HepG2 (cell line): Measurements from ENCODE around the gene HPCAL1. TPM values are rescaled to one million over a fixed set of nuclear protein-coding genes. Genes with fewer than 3 reads are reported as not detected.

Experiments
- ATF2 ChIP-seq: sonication (generic); formaldehyde crosslinking; IDR thresholded peaks from 2 replicates; pipeline ENCODE4 v1.4.0; 2020; ENCODE audit warnings: missing genetic modification reagents
- CBX2 ChIP-seq, 2 experiments: fragments of 200-600 bp in 1 of 2; sonication (generic); formaldehyde crosslinking in 1 of 2; IDR thresholded peaks; 2 replicates each; pipeline versions ENCODE4 v1.7.0 to v1.8.1; 2018 to 2022; ENCODE audit warnings: low read depth in 2 of 2, low read length in 1 of 2, mild to moderate bottlenecking in 1 of 2, missing genetic modification reagents in 1 of 2
- CREBL2 ChIP-seq: sonication (generic); formaldehyde crosslinking; IDR thresholded peaks from 2 replicates; pipeline ENCODE4 v1.8.1; 2023; ENCODE audit warnings: missing genetic modification reagents, mild to moderate bottlenecking, borderline replicate concordance
- FOSL1 ChIP-seq: sonication (generic); formaldehyde crosslinking; IDR thresholded peaks from 2 replicates; pipeline ENCODE4 v1.9.0; 2021; ENCODE audit warnings: missing genetic modification reagents, borderline replicate concordance
- IRF2 ChIP-seq: IDR thresholded peaks from 2 replicates; pipeline ENCODE4 v1.6.1; 2018; ENCODE audit warnings: missing genetic modification reagents, missing compliant biosample characterization
- IRX3 ChIP-seq: sonication (generic); formaldehyde crosslinking; IDR thresholded peaks from 2 replicates; pipeline ENCODE4 v1.8.1; 2023; ENCODE audit warnings: mild to moderate bottlenecking, low read depth, missing genetic modification reagents, borderline replicate concordance
- LBX2 ChIP-seq: sonication (generic); formaldehyde crosslinking; IDR thresholded peaks from 2 replicates; pipeline ENCODE4 v1.5.0; 2020; ENCODE audit warnings: missing genetic modification reagents, mild to moderate bottlenecking, borderline replicate concordance
- MXD3 ChIP-seq: IDR thresholded peaks from 2 replicates; pipeline ENCODE4 v1.6.1; 2016; ENCODE audit warnings: mild to moderate bottlenecking, missing biosample characterization, missing genetic modification reagents
- PRPF4 ChIP-seq: fragments of 200-400 bp; formaldehyde crosslinking; IDR thresholded peaks from 2 replicates; pipeline ENCODE4 v1.6.1; 2016; ENCODE audit warnings: low read length, low read depth; ENCODE audit not compliant: poor library complexity, severe bottlenecking
- TP53 ChIP-seq: sonication (generic); formaldehyde crosslinking; conservative IDR thresholded peaks from 2 replicates; pipeline ENCODE4 v1.4.0; 2020; ENCODE audit warnings: missing genetic modification reagents
- ZC3H4 ChIP-seq: sonication (generic); formaldehyde crosslinking; IDR thresholded peaks from 2 replicates; pipeline ENCODE4 v1.4.0; 2020; ENCODE audit warnings: missing genetic modification reagents, borderline replicate concordance
- ZFP36 ChIP-seq: fragments of 150-350 bp; IDR thresholded peaks from 2 replicates; pipeline ENCODE4 v1.6.1; 2018; ENCODE audit warnings: borderline replicate concordance, low read length, low read depth; ENCODE audit not compliant: partially characterized antibody
- ZNF274 ChIP-seq: sonication (generic); formaldehyde crosslinking; IDR thresholded peaks from 2 replicates; pipeline ENCODE4 v1.5.1; 2020; ENCODE audit warnings: mild to moderate bottlenecking, missing genetic modification reagents
- ZNF318 ChIP-seq: sonication (generic); formaldehyde crosslinking; IDR thresholded peaks from 2 replicates; pipeline ENCODE4 v1.4.0; 2020; ENCODE audit warnings: mild to moderate bottlenecking, missing genetic modification reagents
- polyA plus RNA-seq, 8 experiments: library from polyadenylated mRNA; depleted of rRNA in 3 of 8; stranded (reverse) in 7 of 8; unstranded in 1 of 8; fragments of >200 nt; fragmentation: Illumina TruSeq in 4 of 8; extraction: Trizol in 4 of 8; gene quantifications; 2 replicates each; pipeline versions ENCODE4 v1.2.1 to v1.2.3, GENCODE V29; 2011 to 2016; ENCODE audit warnings: low read depth in 4 of 8, missing spikeins in 1 of 8, mixed read lengths in 1 of 8; ENCODE audit not compliant: insufficient read depth in 1 of 8
- total RNA-seq, 5 experiments: library from RNA; depleted of rRNA; stranded (reverse); fragments of >200 nt; fragmentation: Illumina TruSeq; extraction: Trizol; gene quantifications; 2 replicates each; pipeline ENCODE4 v1.2.3, GENCODE V29; 2016; ENCODE audit warnings: low read depth in 1 of 5

HPCAL1 gene
- total and polyA plus RNA-seq, 2 of the 13 experiments (the other 11 are each of a cell fraction or from before 2014, with no cell fraction given), result 29.5 to 29.9 TPM

DNA sequence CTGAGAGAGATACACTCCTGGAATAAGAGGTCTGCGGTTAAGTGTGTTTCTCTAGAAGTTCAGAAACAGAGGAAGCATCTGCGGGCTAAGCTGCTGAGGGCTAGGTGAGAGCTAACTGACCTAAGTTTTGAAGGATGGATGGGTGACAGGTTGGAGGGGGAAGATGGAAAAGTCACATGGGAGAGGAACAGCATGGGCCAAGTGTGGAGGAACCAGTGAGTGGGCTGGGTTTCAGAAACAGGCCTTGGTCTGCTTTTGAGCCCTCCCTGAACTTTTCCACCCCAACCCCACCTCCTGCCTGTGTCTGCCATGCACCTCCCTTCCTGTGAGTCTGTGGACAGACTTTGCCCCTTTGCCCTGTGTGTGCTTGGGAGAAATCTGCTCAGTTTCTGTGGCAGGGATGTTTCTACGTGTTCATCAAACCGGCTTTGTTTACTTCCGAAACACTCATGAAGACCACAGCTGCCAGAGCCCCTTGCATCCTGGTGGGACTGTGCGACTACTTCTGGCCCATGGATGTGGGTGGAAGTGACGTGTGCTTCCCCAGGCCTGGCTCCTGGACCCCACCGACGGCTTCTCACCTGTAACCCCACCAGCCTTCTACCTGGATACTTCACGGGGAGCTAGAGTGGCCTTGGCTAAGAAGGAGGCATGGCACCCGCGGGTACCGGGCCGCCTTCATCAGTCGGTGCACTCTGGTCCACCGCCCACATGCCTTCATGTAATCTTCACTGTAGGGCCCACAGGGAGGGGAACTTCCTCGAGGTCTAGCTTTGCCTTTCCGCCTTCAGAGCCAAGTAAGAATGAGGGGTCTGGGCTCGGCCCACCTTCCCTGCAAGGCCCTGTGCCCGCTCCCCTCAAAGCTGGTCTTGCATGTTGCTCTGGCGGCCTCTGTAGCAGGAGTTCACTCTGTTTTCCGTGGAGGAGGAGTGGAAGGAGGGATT is 1.4 kb upstream of the HPCAL1 start (continued):
- TF ChIP-seq CREBL2, result 0 out of 2 replicates have a peak, but pooled peaks have one; percentile 22
- no peak for TF ChIP-seq IRX3 (CRISPR knock-in tag)
- 0 out of 2 replicates have a peak, but pooled peaks have one; percentile 27 for TF ChIP-seq FOSL1 (CRISPR knock-in tag)
- TF ChIP-seq ZFP36, result no peak
- 0 out of 2 replicates have a peak, but pooled peaks have one; percentile 26 for TF ChIP-seq MXD3 (CRISPR knock-in tag)
- no peak for TF ChIP-seq PRPF4
- peak; percentile 94 for TF ChIP-seq IRF2
- no peak for TF ChIP-seq TP53 (CRISPR knock-in tag)
- peak; percentile 77; the same call in 1 of the 2 replicates for TF ChIP-seq ZNF274 (CRISPR knock-in tag)
- peak; percentile 75; the same call in 1 of the 2 replicates for TF ChIP-seq ATF2 (CRISPR knock-in tag)
- peak; percentile 55; the same call in 1 of the 2 replicates for TF ChIP-seq ZC3H4 (CRISPR knock-in tag)
- peak; percentile 94 for TF ChIP-seq ZNF318 (CRISPR knock-in tag)
- TF ChIP-seq CBX2 (IDR thresholded peaks at IDR 0.05; ENCODE audit: low read depth, low read length), result no peak
- TF ChIP-seq CBX2 (CRISPR knock-in tag; IDR thresholded peaks at IDR 0.05; ENCODE audit: low read depth), result 0 out of 2 replicates have a peak, but pooled peaks have one; percentile 26
- TF ChIP-seq LBX2 (CRISPR knock-in tag), result no peak
